Choroid plexus epithelial cell (primary cell): ENCODE results near the gene EXD3.
"Not testable (repeated sequence)": the region's sequence is repeated elsewhere in the genome, so short reads cannot be mapped to it uniquely, and the experiment has no call there.

ENCODE experiments used
- DNase-seq: peaks from one replicate; pipeline ENCODE4 v3.0.0-alpha.2; 2010; ENCODE audit warnings: low read depth
- H3K4me3 ChIP-seq: 2 replicates; pipeline ENCODE4 v1.5.1; 2011; ENCODE audit warnings: low read depth, mild to moderate bottlenecking, control low read depth, low read length, moderate library complexity
- TF ChIP-seq, protein P1 (sequence below): conservative IDR thresholded peaks from 2 replicates; pipeline ENCODE4 v1.5.1; 2011; ENCODE audit warnings: low read depth, mild to moderate bottlenecking, control low read depth, inconsistent platforms, low read length, moderate library complexity

The EXD3 gene

DNA sequence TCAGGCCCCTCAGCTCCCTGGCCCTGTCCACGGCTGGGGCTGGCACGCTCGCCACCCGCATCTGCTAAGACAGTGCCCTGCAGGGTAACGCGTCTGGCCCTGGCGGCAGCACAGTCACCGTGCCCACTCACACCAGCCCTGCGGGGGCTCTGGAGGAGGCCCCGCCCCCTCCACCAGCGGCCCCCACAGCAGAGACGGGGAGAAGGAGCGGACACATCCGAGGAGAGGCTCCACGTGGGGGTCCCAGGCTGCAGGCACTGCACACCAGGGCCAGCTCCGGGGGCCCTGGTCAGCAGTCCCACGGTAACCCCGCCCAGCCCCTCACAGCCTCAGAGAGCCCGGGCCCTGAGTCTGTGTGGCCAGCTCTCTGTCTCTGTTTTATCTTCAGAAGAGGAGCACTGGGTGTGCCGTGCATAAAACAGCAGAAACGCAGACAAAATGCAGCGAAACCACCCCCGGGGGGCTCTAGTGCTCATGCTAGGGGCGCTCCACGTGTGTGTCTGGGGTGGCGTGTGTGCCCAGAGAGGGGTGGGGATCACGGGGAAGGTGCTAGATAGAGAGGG, 73.4 kb downstream of the EXD3 start:
- H3K4me3 ChIP-seq, result no peak overlapping the region
- TF ChIP-seq, protein P1, sequence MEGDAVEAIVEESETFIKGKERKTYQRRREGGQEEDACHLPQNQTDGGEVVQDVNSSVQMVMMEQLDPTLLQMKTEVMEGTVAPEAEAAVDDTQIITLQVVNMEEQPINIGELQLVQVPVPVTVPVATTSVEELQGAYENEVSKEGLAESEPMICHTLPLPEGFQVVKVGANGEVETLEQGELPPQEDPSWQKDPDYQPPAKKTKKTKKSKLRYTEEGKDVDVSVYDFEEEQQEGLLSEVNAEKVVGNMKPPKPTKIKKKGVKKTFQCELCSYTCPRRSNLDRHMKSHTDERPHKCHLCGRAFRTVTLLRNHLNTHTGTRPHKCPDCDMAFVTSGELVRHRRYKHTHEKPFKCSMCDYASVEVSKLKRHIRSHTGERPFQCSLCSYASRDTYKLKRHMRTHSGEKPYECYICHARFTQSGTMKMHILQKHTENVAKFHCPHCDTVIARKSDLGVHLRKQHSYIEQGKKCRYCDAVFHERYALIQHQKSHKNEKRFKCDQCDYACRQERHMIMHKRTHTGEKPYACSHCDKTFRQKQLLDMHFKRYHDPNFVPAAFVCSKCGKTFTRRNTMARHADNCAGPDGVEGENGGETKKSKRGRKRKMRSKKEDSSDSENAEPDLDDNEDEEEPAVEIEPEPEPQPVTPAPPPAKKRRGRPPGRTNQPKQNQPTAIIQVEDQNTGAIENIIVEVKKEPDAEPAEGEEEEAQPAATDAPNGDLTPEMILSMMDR, result no peak
- DNase-seq, result no peak

DNA sequence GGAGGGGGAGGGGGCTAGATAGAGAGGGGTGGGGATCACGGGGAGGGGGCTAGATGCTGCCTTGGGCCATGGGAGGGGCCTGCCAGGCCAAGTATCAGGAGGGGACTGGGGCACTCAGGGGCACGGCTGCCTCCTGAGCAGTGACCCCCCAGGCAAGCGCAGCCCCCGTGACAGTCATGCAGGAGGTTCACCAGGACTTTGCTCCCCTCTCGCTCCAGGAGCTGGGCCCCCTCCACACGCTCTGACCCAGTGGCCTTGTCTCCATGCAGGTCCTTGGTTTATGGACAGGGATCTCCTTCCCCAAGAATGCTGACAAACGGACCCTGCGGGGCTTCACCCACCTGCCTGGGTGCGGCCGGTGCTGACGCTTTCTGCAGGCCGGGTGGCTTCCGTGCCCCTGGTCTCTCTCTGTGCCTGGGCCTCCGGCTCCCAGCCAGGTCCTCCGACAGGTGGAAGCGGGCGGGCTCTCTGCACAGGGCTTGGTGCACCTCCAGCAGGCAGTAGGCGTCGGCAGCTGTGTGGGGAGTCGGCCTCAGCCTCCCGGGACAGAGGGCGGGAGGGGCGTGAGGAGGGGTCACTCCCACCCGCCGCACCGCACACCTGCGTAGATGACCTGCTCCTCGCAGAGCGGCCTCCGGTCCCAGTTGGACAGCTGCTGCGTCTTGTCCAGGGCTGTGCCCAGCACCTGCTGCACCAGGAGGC, 74.0 kb downstream of the EXD3 start:
- H3K4me3 ChIP-seq, result no peak overlapping the region
- no peak for DNase-seq
- TF ChIP-seq, protein P1, result no peak

DNA sequence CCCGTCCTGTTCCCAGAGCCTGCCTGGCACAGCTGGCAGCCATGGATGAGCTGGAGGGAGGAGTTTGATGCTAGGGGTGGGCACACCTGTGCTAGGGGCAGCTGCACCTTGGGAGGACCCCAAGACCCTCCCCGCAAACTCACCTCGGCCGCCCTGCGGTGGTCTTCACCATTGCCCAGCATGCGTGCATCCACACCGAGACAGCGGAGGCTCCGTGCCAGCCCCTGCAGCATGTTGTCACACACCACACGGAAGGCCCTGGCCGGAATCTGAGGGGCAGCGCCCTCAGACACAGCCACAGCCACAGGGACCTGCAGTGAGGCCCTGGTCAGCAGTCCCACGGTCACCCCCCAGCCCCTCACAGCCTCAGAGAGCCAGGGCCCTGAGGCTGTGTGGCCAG, 75.0 kb downstream of the EXD3 start:
- DNase-seq, result no peak
- TF ChIP-seq, protein P1, result no peak
- no peak overlapping the region for H3K4me3 ChIP-seq

DNA sequence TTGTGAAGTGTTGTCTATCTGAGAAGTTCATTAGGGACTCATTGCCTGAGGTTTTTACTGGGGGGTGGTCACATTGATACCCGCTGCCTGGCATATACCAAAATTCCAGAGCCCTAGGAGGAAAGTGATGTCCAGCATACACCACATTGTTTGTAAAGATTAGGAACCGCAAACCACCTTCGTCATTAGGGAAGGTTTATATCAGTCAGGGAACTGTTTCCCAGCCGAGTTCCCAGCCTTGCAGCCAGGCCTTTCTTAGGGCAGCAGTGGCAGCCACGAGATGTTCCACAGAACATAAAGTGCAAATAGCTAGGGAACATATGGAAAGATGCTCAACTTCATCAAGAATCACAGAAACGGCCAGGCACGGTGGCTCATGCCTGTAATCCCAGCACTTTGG, 80.5 kb downstream of the EXD3 start:
- TF ChIP-seq, protein P1, result no peak
- no peak overlapping the region for H3K4me3 ChIP-seq

DNA sequence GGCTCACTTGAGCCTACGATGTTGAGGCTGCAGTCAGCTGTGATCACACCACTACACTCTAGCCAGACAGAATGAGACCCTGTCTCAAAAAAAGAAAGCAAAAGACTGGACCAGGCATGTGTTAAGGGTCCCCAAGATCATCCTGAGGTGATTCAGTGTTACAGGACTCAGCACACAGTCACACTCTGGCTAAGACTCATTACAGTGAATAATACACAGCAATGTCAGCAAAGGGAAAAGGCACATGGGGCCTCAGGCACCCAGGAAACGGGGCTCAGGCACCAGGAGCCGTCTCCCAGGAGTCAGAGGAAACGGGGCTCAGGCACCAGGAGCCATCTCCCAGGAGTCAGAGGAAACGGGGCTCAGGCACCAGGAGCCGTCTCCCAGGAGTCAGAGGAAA, 81.7 kb downstream of the EXD3 start:
- TF ChIP-seq, protein P1, result no peak
- no peak overlapping the region for H3K4me3 ChIP-seq
- no peak for DNase-seq

More for the DNA sequence above, 80.5 kb downstream of the EXD3 start:
- no peak for DNase-seq

DNA sequence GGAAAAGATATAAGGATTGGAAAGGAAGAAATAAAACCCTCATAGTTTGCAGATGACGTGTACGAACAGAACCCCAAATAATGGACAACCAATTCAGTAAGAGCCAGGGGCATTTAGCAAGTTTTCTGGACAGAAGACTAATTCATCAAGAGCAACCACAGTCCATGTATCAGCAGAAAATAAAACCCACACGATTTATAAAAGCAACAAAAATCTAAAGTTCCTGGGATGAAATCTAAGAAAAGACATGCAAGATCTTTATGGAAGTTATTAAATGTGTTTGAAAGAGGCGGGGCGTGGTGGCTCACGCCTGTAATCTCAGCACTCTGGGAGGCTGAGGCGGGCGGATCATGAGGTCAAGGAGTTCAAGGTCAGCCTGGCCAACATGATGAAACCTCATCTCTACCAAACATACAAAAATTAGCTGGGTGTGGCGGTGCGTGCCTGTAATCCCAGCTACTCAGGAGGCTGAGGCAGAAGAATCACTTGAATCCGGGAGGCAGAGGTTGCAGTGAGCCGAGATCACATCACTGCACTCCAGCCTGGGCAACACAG, 83.0 kb downstream of the EXD3 start:
- not testable (repeated sequence) for DNase-seq

DNA sequence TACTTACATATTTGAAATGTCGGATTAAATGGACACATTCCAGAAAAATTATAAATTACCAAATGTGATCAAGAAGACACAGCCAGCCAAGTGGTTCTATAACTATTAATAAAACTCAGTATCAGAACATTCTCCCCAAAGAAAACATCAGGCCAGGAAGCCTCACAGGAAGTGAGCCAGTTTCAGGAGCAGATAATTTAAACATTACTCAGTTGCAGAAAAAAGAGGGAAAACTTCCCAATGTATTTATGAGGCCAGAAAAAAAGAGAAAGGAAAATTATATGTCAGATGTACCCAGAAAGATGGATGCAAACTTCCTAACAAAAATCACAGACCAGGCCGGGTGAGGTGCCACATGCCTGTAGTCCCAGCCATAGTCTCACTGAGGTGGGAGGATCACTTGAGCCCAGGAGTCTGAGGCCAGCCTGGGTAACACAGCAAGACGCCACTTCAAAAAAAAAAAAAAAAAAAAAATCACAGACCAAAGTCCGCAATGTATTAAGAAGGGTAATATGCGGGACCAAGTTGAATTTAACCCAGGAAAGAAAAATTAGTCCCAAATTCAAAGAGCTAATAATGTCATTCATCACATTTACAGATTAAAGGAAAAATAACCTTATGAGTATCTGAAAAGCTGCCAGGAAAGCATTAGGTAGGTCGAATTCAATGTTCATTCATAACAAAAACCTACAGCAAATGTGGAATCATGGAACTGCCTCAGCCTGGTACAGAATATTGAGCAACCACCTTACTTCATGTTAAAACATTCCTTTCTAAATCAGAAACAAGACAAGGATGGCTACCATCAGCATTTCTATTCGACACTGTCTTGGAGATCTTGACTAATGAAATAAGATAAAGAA, 83.7 kb downstream of the EXD3 start:
- DNase-seq, result peak; percentile 89
- no peak overlapping the region for H3K4me3 ChIP-seq
- TF ChIP-seq, protein P1, result no peak

More for the DNA sequence above, 83.0 kb downstream of the EXD3 start:
- H3K4me3 ChIP-seq, result not testable (repeated sequence)
